Transverse colon (tissue), 4 donors: ENCODE data around the gene C15orf39. TPM values are rescaled to one million over a fixed set of nuclear protein-coding genes. Genes with fewer than 3 reads are reported as not detected.

Source experiments
- DNase-seq: peaks from one replicate; pipeline ENCODE4 v3.0.0-alpha.2; 2019
- H3K27ac ChIP-seq, 4 donors: fragments of 200-600 bp; sonication (generic); 2 replicates each; pipeline ENCODE4 v1.5.1; 2016 to 2018; ENCODE audit warnings: inconsistent platforms in 4 of 4
- H3K27me3 ChIP-seq: fragments of 200-600 bp; sonication (generic); 2 replicates; pipeline ENCODE4 v1.5.1; 2017; ENCODE audit warnings: inconsistent platforms
- H3K36me3 ChIP-seq, 4 donors: fragments of 200-600 bp; sonication (generic); 2 replicates each; pipeline ENCODE4 v1.5.1; 2017 to 2019; ENCODE audit warnings: inconsistent platforms in 4 of 4
- H3K4me1 ChIP-seq, 4 donors: fragments of 200-600 bp; sonication (generic); 2 replicates each; pipeline ENCODE4 v1.5.1; 2017 to 2020; ENCODE audit warnings: inconsistent platforms in 4 of 4
- H3K4me3 ChIP-seq, 4 donors: fragments of 200-600 bp; sonication (generic); 1 replicate in 1 of 4; 2 replicates in 3 of 4; pipeline versions ENCODE4 v1.5.1 to v1.6.1; 2017 to 2019; ENCODE audit warnings: inconsistent platforms in 4 of 4
- H3K9me3 ChIP-seq, 2 donors: fragments of 200-600 bp; sonication (generic); 2 replicates each; pipeline ENCODE4 v1.5.1; 2017 to 2019; ENCODE audit warnings: inconsistent platforms in 2 of 2
- EP300 ChIP-seq: sonication (generic); formaldehyde crosslinking; IDR thresholded peaks from one replicate; pipeline ENCODE4 v1.6.1; 2017; ENCODE audit warnings: antibody characterized with exemption, low read depth
- POLR2A ChIP-seq: fragments of 450-650 bp; IDR thresholded peaks from one replicate; pipeline ENCODE4 v1.6.1; 2016; ENCODE audit warnings: antibody characterized with exemption, mild to moderate bottlenecking, moderate library complexity
- POLR2AphosphoS5 ChIP-seq, 3 donors: sonication (generic); formaldehyde crosslinking; IDR thresholded peaks; one replicate each; pipeline ENCODE4 v1.6.1; 2016; ENCODE audit warnings: antibody characterized with exemption in 3 of 3
- WGBS, 2 donors: methylation state at CpG; one replicate each; pipeline ENCODE4 v1.1.5; 2018; ENCODE audit warnings: low coverage in 1 of 2; 5-methylcytosine and 5-hydroxymethylcytosine counted together
- in situ Hi-C, 4 donors: fragments of 200-750 bp; cut with MboI; loops; one replicate each; pipeline versions ENCODE4 v1.15.0 to v1.15.1; 2017; ENCODE audit warnings: low sequenced_read_pairs in 3 of 4, low pct_ligation_motif_present in 1 of 4, low pct_unique_long_range_greater_than_20kb in 1 of 4
- intact Hi-C: fragments of 100-400 bp; cut with DNase I; formaldehyde crosslinking; loops from one replicate; pipeline ENCODE4 v1.15.1; 2023; ENCODE audit warnings: low total_unique reads
- total RNA-seq, 4 donors: library from RNA; depleted of rRNA; stranded (reverse); fragments of >200 nt; gene quantifications; one replicate each; pipeline ENCODE4 v1.1.0, GENCODE V29; 2016
- TF ChIP-seq, protein P1 (sequence below), 5 experiments: fragments of 200-600 bp in 3 of 5; fragments of 450-650 bp in 2 of 5; sonication (generic) in 3 of 5; IDR thresholded peaks; 1 replicate in 2 of 5; 2 replicates in 3 of 5; pipeline ENCODE4 v1.5.1; 2016 to 2017; ENCODE audit warnings: antibody characterized with exemption in 5 of 5, inconsistent platforms in 3 of 5, mild to moderate bottlenecking in 2 of 5, moderate library complexity in 1 of 5

C15orf39 gene
- total RNA-seq, 4 donors from 2014 or later = 20.9 to 27.9 (median 26.7) TPM

DNA sequence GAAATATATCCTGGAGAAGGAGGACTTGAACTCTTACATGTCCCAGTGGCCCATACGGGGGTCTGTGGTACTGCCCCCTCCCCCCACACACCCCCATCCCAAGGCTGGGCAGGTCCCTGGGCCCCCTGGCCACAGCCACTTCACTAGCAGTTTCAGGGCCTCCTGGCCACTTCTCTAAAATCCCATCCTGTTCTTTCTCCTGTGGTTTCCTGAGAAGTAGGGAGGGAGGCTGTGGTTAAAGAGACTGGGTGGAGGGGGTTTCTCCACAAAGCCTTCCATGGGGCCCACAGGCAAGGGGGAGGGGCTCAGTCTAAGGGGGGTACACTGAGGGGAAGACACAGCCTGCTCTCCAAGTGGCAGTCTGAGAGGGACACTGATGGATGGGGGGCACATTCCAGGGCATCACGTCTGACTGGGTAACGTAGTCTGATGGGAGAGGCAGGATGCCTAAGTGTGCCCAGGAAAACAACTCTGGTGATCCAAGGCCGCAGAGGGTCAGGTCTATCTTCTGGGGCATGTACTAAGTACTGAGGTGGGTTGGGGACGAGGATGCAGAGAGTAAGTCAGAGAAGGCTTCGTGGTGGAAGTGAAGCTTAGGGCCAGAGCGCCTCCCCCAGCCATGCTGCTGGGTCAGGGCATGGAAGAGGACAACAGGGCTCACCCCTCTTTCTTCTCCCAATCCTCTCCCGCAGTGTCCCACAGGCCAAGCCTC, 48.0 kb upstream of the C15orf39 start:
- Histone ChIP-seq H3K36me3 (no peaks in the 10 kb centered on the region), H3K9me3 (no peaks in the 10 kb centered on the region), H3K27ac (no peak overlapping the region), H3K4me3 (no peak overlapping the region), H3K27me3 (no peaks in the 10 kb centered on the region), H3K4me1 (peaks cover 0 to 6% (median 0%) of the 10 kb centered on the region in 4 donors)
- intact Hi-C loops = no loop called here
- no peak for DNase-seq
- TF ChIP-seq, protein P1, sequence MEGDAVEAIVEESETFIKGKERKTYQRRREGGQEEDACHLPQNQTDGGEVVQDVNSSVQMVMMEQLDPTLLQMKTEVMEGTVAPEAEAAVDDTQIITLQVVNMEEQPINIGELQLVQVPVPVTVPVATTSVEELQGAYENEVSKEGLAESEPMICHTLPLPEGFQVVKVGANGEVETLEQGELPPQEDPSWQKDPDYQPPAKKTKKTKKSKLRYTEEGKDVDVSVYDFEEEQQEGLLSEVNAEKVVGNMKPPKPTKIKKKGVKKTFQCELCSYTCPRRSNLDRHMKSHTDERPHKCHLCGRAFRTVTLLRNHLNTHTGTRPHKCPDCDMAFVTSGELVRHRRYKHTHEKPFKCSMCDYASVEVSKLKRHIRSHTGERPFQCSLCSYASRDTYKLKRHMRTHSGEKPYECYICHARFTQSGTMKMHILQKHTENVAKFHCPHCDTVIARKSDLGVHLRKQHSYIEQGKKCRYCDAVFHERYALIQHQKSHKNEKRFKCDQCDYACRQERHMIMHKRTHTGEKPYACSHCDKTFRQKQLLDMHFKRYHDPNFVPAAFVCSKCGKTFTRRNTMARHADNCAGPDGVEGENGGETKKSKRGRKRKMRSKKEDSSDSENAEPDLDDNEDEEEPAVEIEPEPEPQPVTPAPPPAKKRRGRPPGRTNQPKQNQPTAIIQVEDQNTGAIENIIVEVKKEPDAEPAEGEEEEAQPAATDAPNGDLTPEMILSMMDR (IDR thresholded peaks at IDR 0.05) = no peak
- TF ChIP-seq EP300 (no peak), POLR2AphosphoS5 (IDR thresholded peaks at IDR 0.05) (no peak), POLR2A (no peak)
- in situ Hi-C loops = no loop called here
- 87% methylated on average over 8 of the region's 8 CpGs; no CpG with 5 or more reads in 1 of the 2 donors for WGBS, 2 donors

DNA sequence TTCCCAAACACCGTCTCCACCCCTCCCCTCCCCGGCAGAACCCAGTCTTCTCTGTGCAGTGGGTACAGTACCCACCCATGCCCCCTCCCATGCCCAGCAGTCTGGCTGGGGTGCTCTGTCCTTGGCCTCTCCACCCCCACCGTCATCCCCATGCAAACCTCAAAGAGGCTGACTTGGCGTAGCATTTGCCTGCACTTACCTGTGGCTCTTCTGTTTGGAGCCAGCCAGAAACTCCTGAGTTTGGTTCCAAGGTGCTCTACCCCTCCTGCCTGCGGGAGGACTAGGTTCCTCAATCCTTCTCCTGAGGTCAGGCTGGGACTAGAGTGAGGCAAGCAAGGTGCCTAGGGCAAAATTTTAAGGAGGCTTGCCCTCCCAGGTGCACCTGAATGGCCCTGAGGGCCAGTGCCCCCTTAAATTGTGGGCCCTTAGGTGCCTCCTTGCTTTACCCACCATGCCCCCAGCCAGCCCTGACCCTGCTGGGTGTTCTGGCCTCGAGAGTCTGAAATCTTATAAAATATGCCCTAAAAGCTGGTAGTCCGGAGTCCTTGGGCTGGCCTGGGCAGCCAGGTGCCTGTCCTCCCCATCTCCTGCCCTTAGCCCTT, 47.1 kb upstream of the C15orf39 start:
- TF ChIP-seq EP300 (no peak), POLR2A (no peak), POLR2AphosphoS5 (IDR thresholded peaks at IDR 0.05) (no peak)
- TF ChIP-seq, protein P1 (IDR thresholded peaks at IDR 0.05) = no peak
- H3K36me3 ChIP-seq = no peaks in the 10 kb centered on the region
- no peak overlapping the region for H3K4me3 ChIP-seq
- in situ Hi-C loops = no loop called here
- DNase-seq = no peak
- intact Hi-C loops = no loop called here
- no peaks in the 10 kb centered on the region for H3K9me3 ChIP-seq
- 81% methylated on average over 7 of the region's 7 CpGs; no CpG with 5 or more reads in 1 of the 2 donors for WGBS, 2 donors
- no peak overlapping the region for H3K27ac ChIP-seq
- H3K4me1 ChIP-seq = peaks cover 0 to 6% (median 0%) of the 10 kb centered on the region in 4 donors
- no peaks in the 10 kb centered on the region for H3K27me3 ChIP-seq

DNA sequence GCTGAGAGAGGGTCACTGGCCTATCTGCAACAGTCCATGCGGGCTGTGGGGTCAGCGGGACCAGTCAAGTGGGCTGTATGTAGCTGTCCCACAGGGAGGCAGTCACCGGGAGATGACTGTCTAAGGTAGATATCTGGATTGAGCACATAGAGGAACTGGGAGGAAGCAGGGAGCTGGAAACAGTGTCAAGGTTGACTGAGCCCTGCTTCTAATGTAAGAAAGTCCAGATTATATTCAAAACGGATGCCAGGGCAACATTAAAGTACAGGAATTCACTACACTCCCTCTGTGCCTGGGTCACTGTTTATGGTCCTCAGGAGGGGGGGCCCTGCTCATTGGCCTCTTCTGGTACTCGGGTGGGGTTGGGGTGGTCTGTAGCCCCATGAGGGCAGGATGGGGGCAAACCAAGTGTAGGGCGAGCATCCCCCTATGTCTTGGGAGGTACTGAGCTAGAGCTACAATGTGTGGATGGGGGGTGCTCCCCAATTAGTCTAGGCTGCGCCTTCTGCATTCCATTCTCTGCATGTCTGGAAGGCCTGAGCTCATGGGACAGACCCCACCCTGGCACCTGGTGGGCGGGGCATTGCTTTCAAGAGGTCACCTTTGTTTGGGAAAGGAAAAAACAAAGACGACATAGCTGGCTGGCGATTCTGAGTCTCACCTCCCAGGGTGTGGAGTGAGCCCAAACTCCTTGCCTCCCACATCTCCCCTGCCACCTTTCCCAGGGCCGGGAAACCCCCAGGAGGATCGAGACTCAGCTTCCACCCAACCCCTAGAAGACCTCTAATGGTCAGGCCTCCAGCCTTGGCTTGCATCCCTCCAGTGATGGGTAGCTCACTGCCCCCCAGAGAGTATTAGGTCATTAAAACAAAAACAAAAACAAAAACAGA, 45.1 kb upstream of the C15orf39 start:
- TF ChIP-seq, protein P1 (IDR thresholded peaks at IDR 0.05) = no peak
- H3K36me3 ChIP-seq = no peaks in the 10 kb centered on the region
- no peak for DNase-seq
- no peak overlapping the region for H3K4me3 ChIP-seq
- no peak overlapping the region for H3K27ac ChIP-seq
- WGBS, 2 donors = 75 to 100% methylated on average over 3 to 12 of the region's 12 CpGs
- no peaks in the 10 kb centered on the region for H3K27me3 ChIP-seq
- H3K9me3 ChIP-seq = no peaks in the 10 kb centered on the region
- intact Hi-C loops (no loop called here), in situ Hi-C loops (no loop called here)
- H3K4me1 ChIP-seq = no peaks in the 10 kb centered on the region

DNA sequence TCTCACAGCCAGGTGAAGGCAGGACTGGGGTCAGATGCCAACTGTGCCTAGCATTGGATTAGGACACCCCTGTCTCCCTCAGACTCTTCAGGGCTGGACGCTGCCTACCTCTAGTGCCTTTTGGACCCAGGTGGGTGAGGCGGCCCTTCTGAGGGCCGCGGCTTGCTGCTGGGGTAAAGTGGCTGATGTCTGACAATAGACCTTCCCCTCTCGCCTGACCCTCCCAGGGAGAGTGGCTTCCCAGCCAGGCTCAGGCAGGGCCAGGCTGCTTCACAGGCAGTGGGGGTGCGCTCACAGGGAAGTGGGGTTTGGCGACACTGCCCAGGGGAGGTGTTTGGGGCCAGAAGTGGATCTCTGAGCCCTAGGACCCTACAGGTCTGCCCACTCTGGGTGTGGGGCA, 43.3 kb upstream of the C15orf39 start:
- H3K27me3 ChIP-seq = no peaks in the 10 kb centered on the region
- in situ Hi-C loops (no loop called here), intact Hi-C loops (no loop called here)
- H3K9me3 ChIP-seq = no peaks in the 10 kb centered on the region
- no peaks in the 10 kb centered on the region for H3K36me3 ChIP-seq
- no peak overlapping the region for H3K4me3 ChIP-seq
- TF ChIP-seq, protein P1 (IDR thresholded peaks at IDR 0.05) = no peak
- no peak for TF ChIP-seq EP300
- TF ChIP-seq POLR2A = no peak
- no peak for TF ChIP-seq POLR2AphosphoS5 (IDR thresholded peaks at IDR 0.05)
- DNase-seq = no peak
- no peak overlapping the region for H3K27ac ChIP-seq
- WGBS, 2 donors = 95% methylated on average over 7 of the region's 7 CpGs; no CpG with 5 or more reads in 1 of the 2 donors
- no peaks in the 10 kb centered on the region for H3K4me1 ChIP-seq
